ENCODE data around the gene HOXA3.

HOXA3 gene

GRCh38 chr7:27139334-27140125 lies 12.9 kb downstream of the HOXA3 start:
- in situ Hi-C loops (cut with MboI; ENCODE audit: low pct_unique_long_range_greater_than_20kb, low sequenced_read_pairs, unreplicated experiment) = no loop called here

GRCh38 chr7:27138985-27139333 lies 13.4 kb downstream of the HOXA3 start:
- TF ChIP-seq CTCF (IDR thresholded peaks at IDR 0.05; ENCODE audit: extremely low read depth, insufficient read depth, missing control alignments) = no peak
- in situ Hi-C loops (cut with MboI; ENCODE audit: low pct_unique_long_range_greater_than_20kb, low sequenced_read_pairs, unreplicated experiment) = no loop called here
- no peak for DNase-seq (ENCODE audit: low spot score)

More at GRCh38 chr7:27139334-27140125, 12.9 kb downstream of the HOXA3 start:
- TF ChIP-seq CTCF (IDR thresholded peaks at IDR 0.05; ENCODE audit: extremely low read depth, insufficient read depth, missing control alignments) = no peak
- no peak for DNase-seq (ENCODE audit: low spot score)

- in situ Hi-C loops (cut with MboI; ENCODE audit: low pct_unique_long_range_greater_than_20kb, low sequenced_read_pairs, unreplicated experiment) = no loop called here
- no peak for DNase-seq (ENCODE audit: low spot score)
- TF ChIP-seq CTCF (IDR thresholded peaks at IDR 0.05; ENCODE audit: extremely low read depth, insufficient read depth, missing control alignments) = no peak
These were observed 13.9 kb downstream of the HOXA3 start for GRCh38 chr7:27138472-27138871.

- DNase-seq (ENCODE audit: low spot score) = no peak
- in situ Hi-C loops (cut with MboI; ENCODE audit: low pct_unique_long_range_greater_than_20kb, low sequenced_read_pairs, unreplicated experiment) = no loop called here
- no peak for TF ChIP-seq CTCF (IDR thresholded peaks at IDR 0.05; ENCODE audit: extremely low read depth, insufficient read depth, missing control alignments)
These were observed 14.6 kb downstream of the HOXA3 start for GRCh38 chr7:27137640-27138315.

GRCh38 chr7:27134392-27134791 lies 18.0 kb downstream of the HOXA3 start:
- TF ChIP-seq CTCF (IDR thresholded peaks at IDR 0.05; ENCODE audit: extremely low read depth, insufficient read depth, missing control alignments) = no peak
- in situ Hi-C loops (cut with MboI; ENCODE audit: low pct_unique_long_range_greater_than_20kb, low sequenced_read_pairs, unreplicated experiment) = no loop called here
- peak; percentile 69 for DNase-seq (ENCODE audit: low spot score)

- in situ Hi-C loops (cut with MboI; ENCODE audit: low pct_unique_long_range_greater_than_20kb, low sequenced_read_pairs, unreplicated experiment) = no loop called here
- no peak for DNase-seq (ENCODE audit: low spot score)
- TF ChIP-seq CTCF (IDR thresholded peaks at IDR 0.05; ENCODE audit: extremely low read depth, insufficient read depth, missing control alignments) = no peak
These were observed 18.8 kb downstream of the HOXA3 start for GRCh38 chr7:27133409-27134231.
